ENCODE measurements around the gene ACMSD. TPM values are rescaled to one million over a fixed set of nuclear protein-coding genes. Genes with fewer than 3 reads are reported as not detected.

ACMSD gene
- polyA plus RNA-seq, 1 of the 3 experiments (the other 2 are of a cell fraction) = not detected

DNA sequence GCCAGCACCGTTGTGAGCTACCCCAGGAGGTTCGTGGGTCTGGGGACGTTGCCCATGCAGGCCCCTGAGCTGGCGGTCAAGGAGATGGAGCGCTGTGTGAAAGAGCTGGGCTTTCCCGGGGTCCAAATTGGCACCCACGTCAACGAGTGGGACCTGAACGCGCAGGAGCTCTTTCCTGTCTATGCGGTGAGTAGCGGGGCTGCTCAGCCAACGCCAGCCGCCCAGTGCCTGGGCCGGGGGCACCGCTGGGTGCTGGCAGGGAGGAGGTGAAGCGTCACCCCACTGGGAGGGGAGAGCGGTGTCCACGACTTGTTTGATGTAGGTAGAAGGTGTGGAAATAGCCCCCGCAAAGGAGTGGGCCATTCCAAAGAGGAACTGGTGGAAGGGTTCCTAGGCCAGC, 25.0 kb downstream of the ACMSD start:
- Histone ChIP-seq H3K79me2 (ENCODE audit: insufficient read depth) (no peaks in the 10 kb centered on the region), H3K4me3 (ENCODE audit: low read depth in 2 of 2, low read length in 1 of 2) (no peak overlapping the region), H3K27me3 (ENCODE audit: insufficient read depth) (no peaks in the 10 kb centered on the region), H3K9ac (no peak overlapping the region), H3K36me3 (replicated peaks in 1 of 2; ENCODE audit: control insufficient read depth in 1 of 2, insufficient read depth in 2 of 2, low read length in 1 of 2) (no peaks in the 10 kb centered on the region), H3F3A (replicated peaks; ENCODE audit: insufficient read depth) (no peaks in the 10 kb centered on the region), H3K9me2 (no peaks in the 10 kb centered on the region), H3K9me3 (no peaks in the 10 kb centered on the region), H3K4me1 (ENCODE audit: control insufficient read depth in 1 of 2, insufficient read depth in 2 of 2, low read depth in 1 of 2, low read length in 1 of 2) (no peaks in the 10 kb centered on the region), H3K4me2 (no peak overlapping the region), H4K20me1 (ENCODE audit: insufficient read depth) (no peaks in the 10 kb centered on the region), H3K27ac (ENCODE audit: low read depth in 2 of 2, low read length in 1 of 2) (no peak overlapping the region), H2AFZ (ENCODE audit: low read depth) (no peak overlapping the region)
- no peak for DNase-seq
- ChIA-PET CTCF (no interaction called here), POLR2A (no interaction called here)
- TF ChIP-seq RXRA (IDR thresholded peaks at IDR 0.05; ENCODE audit: borderline replicate concordance, low read depth) (no peak), RCOR1 (IDR thresholded peaks at IDR 0.05; ENCODE audit: low read length) (no peak), ELF1 (IDR thresholded peaks at IDR 0.05) (no peak), TEAD4 (IDR thresholded peaks at IDR 0.05; ENCODE audit: borderline replicate concordance, insufficient read depth) (no peak), FOXM1 (IDR thresholded peaks at IDR 0.05; ENCODE audit: low read depth) (no peak), MXI1 (IDR thresholded peaks at IDR 0.05; ENCODE audit: low read depth, low read length) (no peak), RFX5 (IDR thresholded peaks at IDR 0.05; ENCODE audit: low read length) (no peak), EP300 (IDR thresholded peaks at IDR 0.05; ENCODE audit: borderline replicate concordance in 1 of 2, low read depth in 1 of 2, low read length in 1 of 2) (no peak), REST (IDR thresholded peaks at IDR 0.05; ENCODE audit: low read depth, low read length) (no peak), NFIC (IDR thresholded peaks at IDR 0.05; ENCODE audit: borderline replicate concordance) (no peak), GATA2 (CRISPR knock-in tag; IDR thresholded peaks at IDR 0.05) (no peak), RAD21 (IDR thresholded peaks at IDR 0.05; ENCODE audit: low read length) (no peak), YY1 (IDR thresholded peaks at IDR 0.05; ENCODE audit: low read depth) (no peak), GABPA (IDR thresholded peaks at IDR 0.05; ENCODE audit: low read depth) (no peak), JUND (IDR thresholded peaks at IDR 0.05) (no peak)
- TF ChIP-seq, protein P1, sequence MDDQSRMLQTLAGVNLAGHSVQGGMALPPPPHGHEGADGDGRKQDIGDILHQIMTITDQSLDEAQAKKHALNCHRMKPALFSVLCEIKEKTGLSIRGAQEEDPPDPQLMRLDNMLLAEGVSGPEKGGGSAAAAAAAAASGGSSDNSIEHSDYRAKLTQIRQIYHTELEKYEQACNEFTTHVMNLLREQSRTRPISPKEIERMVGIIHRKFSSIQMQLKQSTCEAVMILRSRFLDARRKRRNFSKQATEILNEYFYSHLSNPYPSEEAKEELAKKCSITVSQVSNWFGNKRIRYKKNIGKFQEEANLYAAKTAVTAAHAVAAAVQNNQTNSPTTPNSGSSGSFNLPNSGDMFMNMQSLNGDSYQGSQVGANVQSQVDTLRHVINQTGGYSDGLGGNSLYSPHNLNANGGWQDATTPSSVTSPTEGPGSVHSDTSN (IDR thresholded peaks at IDR 0.05) = no peak
- TF ChIP-seq, protein P2, sequence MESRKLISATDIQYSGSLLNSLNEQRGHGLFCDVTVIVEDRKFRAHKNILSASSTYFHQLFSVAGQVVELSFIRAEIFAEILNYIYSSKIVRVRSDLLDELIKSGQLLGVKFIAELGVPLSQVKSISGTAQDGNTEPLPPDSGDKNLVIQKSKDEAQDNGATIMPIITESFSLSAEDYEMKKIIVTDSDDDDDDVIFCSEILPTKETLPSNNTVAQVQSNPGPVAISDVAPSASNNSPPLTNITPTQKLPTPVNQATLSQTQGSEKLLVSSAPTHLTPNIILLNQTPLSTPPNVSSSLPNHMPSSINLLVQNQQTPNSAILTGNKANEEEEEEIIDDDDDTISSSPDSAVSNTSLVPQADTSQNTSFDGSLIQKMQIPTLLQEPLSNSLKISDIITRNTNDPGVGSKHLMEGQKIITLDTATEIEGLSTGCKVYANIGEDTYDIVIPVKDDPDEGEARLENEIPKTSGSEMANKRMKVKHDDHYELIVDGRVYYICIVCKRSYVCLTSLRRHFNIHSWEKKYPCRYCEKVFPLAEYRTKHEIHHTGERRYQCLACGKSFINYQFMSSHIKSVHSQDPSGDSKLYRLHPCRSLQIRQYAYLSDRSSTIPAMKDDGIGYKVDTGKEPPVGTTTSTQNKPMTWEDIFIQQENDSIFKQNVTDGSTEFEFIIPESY (IDR thresholded peaks at IDR 0.05; ENCODE audit: borderline replicate concordance, low read depth) = no peak
- TF ChIP-seq, protein P3, sequence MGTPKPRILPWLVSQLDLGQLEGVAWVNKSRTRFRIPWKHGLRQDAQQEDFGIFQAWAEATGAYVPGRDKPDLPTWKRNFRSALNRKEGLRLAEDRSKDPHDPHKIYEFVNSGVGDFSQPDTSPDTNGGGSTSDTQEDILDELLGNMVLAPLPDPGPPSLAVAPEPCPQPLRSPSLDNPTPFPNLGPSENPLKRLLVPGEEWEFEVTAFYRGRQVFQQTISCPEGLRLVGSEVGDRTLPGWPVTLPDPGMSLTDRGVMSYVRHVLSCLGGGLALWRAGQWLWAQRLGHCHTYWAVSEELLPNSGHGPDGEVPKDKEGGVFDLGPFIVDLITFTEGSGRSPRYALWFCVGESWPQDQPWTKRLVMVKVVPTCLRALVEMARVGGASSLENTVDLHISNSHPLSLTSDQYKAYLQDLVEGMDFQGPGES (IDR thresholded peaks at IDR 0.05; ENCODE audit: low read depth, low read length) = no peak
- WGBS (ENCODE audit: low lambda C conversion rate) = 70% methylated on average over 13 of the region's 20 CpGs
